Measurements from ENCODE around the gene PHF21A. TPM values are rescaled to one million over a fixed set of nuclear protein-coding genes. Genes with fewer than 3 reads are reported as not detected.
A peak's percentile ranks its signal among the peaks of the same experiment; 100 is the strongest.

The PHF21A gene
- total RNA-seq, 1 donor from 2014 or later = 36.2 TPM

DNA sequence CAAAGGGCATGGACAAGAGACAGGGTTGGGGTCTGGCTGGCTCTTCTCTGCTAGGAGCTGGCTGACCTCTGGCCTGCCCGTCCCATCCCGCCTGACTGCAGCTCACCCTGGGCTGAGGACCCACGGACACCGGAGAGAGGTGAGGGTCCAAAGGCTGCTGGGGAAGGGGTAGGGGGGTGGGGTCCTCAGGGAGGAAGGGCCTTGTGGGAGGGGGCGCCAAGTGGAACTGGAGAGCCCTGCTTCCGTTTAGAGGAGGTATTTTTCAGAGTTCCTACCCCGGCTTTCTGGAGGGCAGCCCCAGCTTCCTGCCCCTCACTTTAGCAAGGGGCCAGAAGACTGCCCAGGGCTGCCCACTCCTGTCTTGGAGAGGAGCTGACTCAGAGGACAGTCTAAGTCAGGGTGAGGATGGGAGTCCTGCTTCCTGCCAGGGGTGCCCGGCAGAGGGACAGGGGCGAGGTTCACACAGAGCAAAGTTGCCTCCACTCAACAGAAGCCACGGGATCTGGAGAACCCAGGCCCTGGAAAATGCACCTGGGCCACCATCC, 191.7 kb downstream of the PHF21A start:
- DNase-seq = no peak
- no peak for ATAC-seq
- intact Hi-C loops (cut with micrococcal nuclease) = no loop called here

DNA sequence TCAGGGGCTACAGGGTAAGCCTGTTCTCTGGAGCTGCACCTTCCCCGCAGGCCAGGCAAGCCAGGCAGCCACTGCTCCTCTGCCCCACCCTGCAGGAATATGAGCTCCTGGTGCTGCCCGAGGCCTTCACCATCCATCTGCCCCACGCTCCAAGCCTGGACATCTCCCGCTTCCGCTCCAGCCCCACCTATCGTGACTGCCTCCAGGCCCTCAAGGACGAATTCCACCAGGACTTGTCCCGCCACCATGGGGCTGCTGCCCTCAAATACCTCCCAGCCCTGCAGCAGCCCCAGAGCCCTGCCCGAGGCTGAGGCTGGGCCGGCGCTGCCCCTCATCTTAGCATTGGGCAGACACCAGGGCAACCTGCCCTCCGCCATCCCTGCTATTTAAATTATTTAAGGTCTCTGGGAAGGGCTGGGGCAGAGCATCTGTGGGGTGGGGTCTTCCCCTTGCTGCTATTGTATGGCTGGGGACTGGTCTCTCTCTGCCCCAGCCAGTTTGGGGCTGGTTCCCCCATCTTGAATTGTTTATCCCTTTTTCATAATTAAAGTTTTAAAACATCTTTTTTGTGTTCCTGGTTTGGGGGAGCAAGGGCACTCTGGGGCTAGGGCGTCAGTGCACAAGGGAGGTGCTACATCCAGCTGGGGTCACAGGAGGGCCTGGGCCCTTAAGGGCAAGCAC, 192.6 kb downstream of the PHF21A start:
- ATAC-seq (no peak), DNase-seq (no peak)
- intact Hi-C loops (cut with micrococcal nuclease) = no loop called here

- no peak for ATAC-seq
- DNase-seq = no peak
- intact Hi-C loops (cut with micrococcal nuclease) = no loop called here
Observed at GRCh38 chr11:45927684-45928413, 193.4 kb downstream of the PHF21A start.

DNA sequence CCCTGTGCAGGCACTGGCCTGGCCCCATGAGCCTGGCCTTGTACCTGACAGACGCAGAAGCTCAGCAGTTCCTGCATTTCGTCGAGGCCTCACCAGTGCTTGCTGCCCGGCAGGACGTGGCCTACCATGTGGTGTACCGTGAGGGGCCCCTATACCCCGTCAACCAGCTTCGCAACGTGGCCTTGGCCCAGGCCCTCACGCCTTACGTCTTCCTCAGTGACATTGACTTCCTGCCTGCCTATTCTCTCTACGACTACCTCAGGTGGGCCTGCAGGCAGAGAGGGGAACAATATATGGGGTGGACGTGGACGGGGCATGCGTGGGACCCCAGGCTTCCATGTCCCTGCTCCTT, 193.9 kb downstream of the PHF21A start:
- DNase-seq = no peak
- intact Hi-C loops (cut with micrococcal nuclease) = no loop called here
- ATAC-seq = no peak

DNA sequence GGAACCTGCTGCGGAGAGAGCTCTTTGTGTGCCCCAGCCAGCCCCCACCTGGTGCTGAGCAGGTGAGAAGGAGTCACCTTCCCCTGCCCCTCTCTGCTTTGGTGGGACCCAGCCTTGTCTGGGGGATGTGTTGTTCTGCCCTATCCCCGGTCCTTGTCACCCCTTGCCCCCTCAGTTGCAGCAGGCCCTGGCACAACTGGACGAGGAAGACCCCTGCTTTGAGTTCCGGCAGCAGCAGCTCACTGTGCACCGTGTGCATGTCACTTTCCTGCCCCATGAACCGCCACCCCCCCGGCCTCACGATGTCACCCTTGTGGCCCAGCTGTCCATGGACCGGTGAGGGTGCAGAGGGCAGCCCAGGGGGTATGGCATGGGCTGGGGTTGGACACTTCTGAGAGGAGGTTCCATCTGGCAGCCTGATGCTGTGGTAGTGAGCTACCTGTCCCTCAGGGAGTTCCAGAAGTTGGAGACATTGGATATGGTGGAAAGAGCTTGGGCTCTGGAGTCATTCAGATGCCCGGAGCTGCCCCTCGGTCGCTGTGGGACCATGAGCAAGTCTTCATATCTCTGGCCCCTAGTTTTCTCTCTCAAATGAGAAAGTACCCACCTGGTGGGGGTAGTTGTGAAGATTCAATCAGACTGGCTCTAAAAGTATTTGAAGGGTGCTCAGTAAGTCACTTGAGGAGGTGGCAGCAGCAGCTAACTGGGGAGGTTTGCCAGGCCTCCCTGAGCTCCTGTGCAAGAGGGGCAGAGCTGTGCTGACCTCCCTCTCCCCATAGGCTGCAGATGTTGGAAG, 194.5 kb downstream of the PHF21A start:
- DNase-seq (no peak), ATAC-seq (no peak)
- intact Hi-C loops (cut with micrococcal nuclease) = no loop called here

DNA sequence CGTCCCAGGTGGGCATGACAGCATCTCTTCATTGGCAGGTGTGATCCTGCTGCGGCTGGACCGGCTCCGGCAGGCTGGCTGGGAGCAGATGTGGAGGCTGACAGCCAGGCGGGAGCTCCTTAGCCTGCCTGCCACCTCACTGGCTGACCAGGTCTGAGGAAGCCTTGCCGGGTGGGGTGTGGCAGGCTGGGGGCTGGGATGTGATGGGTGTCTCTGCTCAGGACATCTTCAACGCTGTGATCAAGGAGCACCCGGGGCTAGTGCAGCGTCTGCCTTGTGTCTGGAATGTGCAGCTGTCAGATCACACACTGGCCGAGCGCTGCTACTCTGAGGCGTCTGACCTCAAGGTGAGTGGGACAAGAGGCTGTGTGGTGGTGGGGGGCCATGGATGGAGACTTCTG, 195.3 kb downstream of the PHF21A start:
- intact Hi-C loops (cut with micrococcal nuclease) = no loop called here
- ATAC-seq = no peak
- DNase-seq = no peak

- intact Hi-C loops (cut with micrococcal nuclease) = no loop called here
- DNase-seq = no peak
- no peak for ATAC-seq
Observed at GRCh38 chr11:45925550-45925949, 195.7 kb downstream of the PHF21A start.

- no peak for ATAC-seq
- DNase-seq = no peak
- intact Hi-C loops (cut with micrococcal nuclease) = no loop called here
Observed at GRCh38 chr11:45924927-45925326, 196.3 kb downstream of the PHF21A start.

- DNase-seq = no peak
Observed at GRCh38 chr11:45924036-45924915, 197.0 kb downstream of the PHF21A start.

DNA sequence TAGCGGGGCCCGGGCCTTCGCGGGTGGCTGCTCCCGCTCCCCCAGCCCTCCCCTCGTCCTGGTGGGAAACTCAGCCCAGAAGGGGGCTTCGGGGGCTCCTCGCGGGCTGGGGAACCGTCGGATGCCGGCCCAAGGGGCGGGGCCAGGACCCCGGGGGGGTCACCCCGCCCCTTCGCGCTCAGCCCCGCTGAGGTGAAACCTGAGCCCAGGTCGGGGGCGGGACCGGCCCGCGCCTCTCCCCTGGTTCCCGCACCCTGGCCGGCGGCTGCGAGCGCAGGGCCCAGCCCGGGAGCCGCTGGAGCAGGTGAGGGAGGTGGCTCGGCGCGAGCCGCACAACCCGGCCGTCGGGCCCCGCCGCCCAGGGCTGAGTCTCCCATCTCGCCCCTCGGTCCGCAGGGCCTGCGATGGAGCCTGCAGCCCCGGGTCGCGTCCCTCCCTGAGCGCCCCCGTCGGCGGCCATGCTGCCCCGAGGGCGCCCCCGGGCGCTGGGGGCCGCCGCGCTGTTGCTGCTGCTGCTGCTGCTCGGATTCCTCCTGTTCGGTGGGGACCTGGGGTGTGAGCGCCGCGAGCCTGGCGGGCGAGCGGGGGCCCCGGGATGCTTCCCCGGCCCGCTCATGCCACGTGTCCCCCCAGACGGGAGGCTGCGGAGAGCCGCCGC, 198.7 kb downstream of the PHF21A start, which contains the start of gene LARGE2:
Gene LARGE2, plus strand, starts transcription at position 232 of the 658 bp plus-strand sequence. Its CDS starts 227 bp downstream, at position 459.
- DNase-seq (no peak), ATAC-seq (no peak)
- intact Hi-C loops (cut with micrococcal nuclease) = no loop called here

More at GRCh38 chr11:45924036-45924915, 197.0 kb downstream of the PHF21A start:
- ATAC-seq = no peak
- intact Hi-C loops (cut with micrococcal nuclease) = no loop called here

- peak; percentile 32 for DNase-seq
- intact Hi-C loops (cut with micrococcal nuclease) = no loop called here
- no peak for ATAC-seq
Observed at GRCh38 chr11:45921561-45922424, 199.5 kb downstream of the PHF21A start.

DNA sequence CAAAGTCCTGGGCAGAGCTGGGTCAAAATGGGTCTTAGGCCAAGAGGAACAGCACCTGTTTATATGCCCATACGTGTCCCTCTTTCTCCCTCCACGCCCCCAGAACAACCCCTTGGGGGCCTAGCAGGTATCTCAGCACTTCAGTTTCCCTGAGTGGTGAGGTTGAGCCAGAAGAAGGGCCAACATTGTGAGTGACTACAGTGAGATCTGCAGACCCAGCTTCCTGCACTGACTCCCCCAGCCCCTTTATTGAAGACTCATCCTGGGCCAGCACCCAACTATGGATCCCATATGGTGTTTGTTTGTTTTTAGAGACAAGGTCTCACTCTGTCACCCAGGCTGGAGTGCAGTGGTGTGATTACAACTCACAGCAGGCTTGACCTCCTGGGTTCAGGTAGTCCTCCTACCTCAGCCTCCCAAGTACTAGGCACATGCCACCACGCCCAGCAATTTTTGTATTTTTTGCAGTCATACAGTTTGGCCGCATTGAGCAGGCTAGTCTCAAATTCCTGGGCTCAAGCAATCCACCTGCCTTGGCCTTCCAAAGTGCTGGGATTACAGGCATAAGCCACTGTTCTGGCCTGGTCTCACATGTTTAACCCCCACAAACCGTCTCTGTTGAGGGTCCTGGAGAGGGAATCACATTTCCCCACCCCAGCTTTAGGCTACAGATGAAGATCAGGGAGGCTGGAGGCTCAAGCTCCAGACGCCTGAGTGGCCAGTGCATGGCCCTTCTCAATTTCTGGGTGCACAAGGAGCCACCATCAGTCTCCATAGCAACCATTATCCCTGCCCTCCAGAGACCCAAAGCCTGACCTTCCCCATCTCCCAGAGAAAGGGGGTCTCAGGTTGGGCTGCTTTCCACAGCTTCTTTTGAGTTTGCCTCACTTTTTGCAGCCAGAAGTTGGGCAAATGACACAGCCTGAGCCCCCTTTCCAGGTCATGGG, 200.4 kb downstream of the PHF21A start:
- intact Hi-C loops (cut with micrococcal nuclease) = no loop called here
- peak; percentile 7 for DNase-seq
- no peak for ATAC-seq

GRCh38 chr11:45919806-45920530, 201.3 kb downstream of the PHF21A start:
- intact Hi-C loops (cut with micrococcal nuclease) = no loop called here
- ATAC-seq = no peak

GRCh38 chr11:45918962-45919675, 202.1 kb downstream of the PHF21A start:
- ATAC-seq = no peak
- DNase-seq = peak; percentile 29
- intact Hi-C loops (cut with micrococcal nuclease) = no loop called here

More at GRCh38 chr11:45919806-45920530, 201.3 kb downstream of the PHF21A start:
- DNase-seq = peak; percentile 30

GRCh38 chr11:45918331-45918941, 202.8 kb downstream of the PHF21A start:
- DNase-seq = peak; percentile 88
- intact Hi-C loops (cut with micrococcal nuclease) = no loop called here
- peak; percentile 88 for ATAC-seq

Measured in left ventricle myocardium superior (tissue), 1 donor.